K562 (cell line): ENCODE measurements around the gene PTPRM. TPM values are rescaled to one million over a fixed set of nuclear protein-coding genes. Genes with fewer than 3 reads are reported as not detected.

Experiments
- ATAC-seq: fragments of 200-7000 bp; cut with Tn5 transposase; 3 replicates; pipeline ENCODE4 v1.9.1; 2020; ENCODE audit warnings: moderate library complexity
- BruUV-seq: library from RNA; stranded (reverse); fragments of 400-500 nt; replicated peaks from 2 replicates; lab custom pipeline; 2021; lab: Mats Ljungman, UMichigan
- CTCF ChIA-PET: fragments of 300-600 bp; formaldehyde crosslinking; extraction: SDS; loops from one replicate; lab custom pipeline; 2021; ENCODE audit warnings: low intra/inter-chr PET ratio; lab: Yijun Ruan, JAX
- POLR2A ChIA-PET: fragments of 300-600, 350-650 bp; sonication (Branson Sonifier 250); formaldehyde crosslinking; extraction: SDS; loops from one replicate; lab custom pipeline; 2021; ENCODE audit warnings: antibody characterized with exemption, inconsistent platforms; lab: Yijun Ruan, JAX
- DNase-seq, 4 experiments: peaks; one replicate each; pipeline versions ENCODE4 v3.0.0 to v3.0.0-alpha.2; 2011 to 2018; ENCODE audit warnings: low spot score in 3 of 4, mixed read lengths in 3 of 4; ENCODE audit errors: extremely low read depth in 1 of 4
- FAIRE-seq: peaks from 2 replicates; lab custom pipeline; 2011; peaks lifted over from hg19 to GRCh38; lab: Jason Lieb, UNC
- H2AFZ ChIP-seq: 2 replicates; pipeline ENCODE4 v1.6.0; 2011; ENCODE audit warnings: low read depth, low read length, control low read depth, inconsistent platforms
- H3K27ac ChIP-seq: fragments of 200-600 bp; 3 replicates; pipeline ENCODE4 v1.8.0; 2011; ENCODE audit warnings: low read depth, mild to moderate bottlenecking, control low read depth, inconsistent platforms, low read length, moderate library complexity, mixed read lengths; ENCODE audit errors: extremely low read depth
- H3K27me3 ChIP-seq, 2 experiments: fragments of 300-600 bp in 1 of 2; 2 replicates in 1 of 2; 3 replicates in 1 of 2; pipeline versions ENCODE4 v1.6.0 to v1.8.0; 2011; ENCODE audit warnings: inconsistent platforms in 2 of 2, low read length in 2 of 2, mild to moderate bottlenecking in 1 of 2, mixed read lengths in 1 of 2, moderate library complexity in 1 of 2; ENCODE audit not compliant: control insufficient read depth in 2 of 2, insufficient read depth in 2 of 2
- H3K36me3 ChIP-seq: fragments of 300-600 bp; 3 replicates; pipeline ENCODE4 v1.8.0; 2011; ENCODE audit warnings: mild to moderate bottlenecking, low read length, inconsistent platforms; ENCODE audit not compliant: control insufficient read depth, insufficient read depth
- H3K4me1 ChIP-seq, 2 experiments: fragments of 200-600 bp in 1 of 2; replicated peaks in 1 of 2; 2 replicates in 1 of 2; 3 replicates in 1 of 2; pipeline versions ENCODE4 v1.5.1 to v1.8.0; 2011; ENCODE audit warnings: inconsistent platforms in 2 of 2, low read length in 2 of 2, mild to moderate bottlenecking in 1 of 2, mixed read lengths in 1 of 2, moderate library complexity in 1 of 2; ENCODE audit not compliant: control insufficient read depth in 2 of 2, insufficient read depth in 2 of 2
- H3K4me2 ChIP-seq: 2 replicates; pipeline ENCODE4 v1.6.1; 2011; ENCODE audit warnings: low read length, control low read depth, inconsistent platforms, mixed read lengths; ENCODE audit not compliant: insufficient read depth
- H3K4me3 ChIP-seq: fragments of 200-600 bp; sonication (generic), shearing (Covaris generic); 2 replicates; pipeline ENCODE4 v1.5.1; 2016; ENCODE audit warnings: control low read depth, inconsistent platforms
- H3K79me2 ChIP-seq: fragments of 200-600 bp; 3 replicates; pipeline ENCODE4 v1.8.0; 2011; ENCODE audit warnings: low read length, inconsistent platforms; ENCODE audit not compliant: control insufficient read depth, insufficient read depth
- H3K9ac ChIP-seq, 2 experiments: 2 replicates each; pipeline versions ENCODE4 v1.6.0 to v1.6.1; 2011; ENCODE audit warnings: low read depth in 2 of 2, low read length in 2 of 2, control low read depth in 1 of 2, inconsistent platforms in 1 of 2, mild to moderate bottlenecking in 1 of 2, mixed read lengths in 1 of 2; ENCODE audit not compliant: insufficient read depth in 1 of 2
- H3K9me1 ChIP-seq: one replicate; pipeline ENCODE4 v1.6.0; 2011; ENCODE audit warnings: inconsistent platforms, mild to moderate bottlenecking, low read length, moderate library complexity; ENCODE audit not compliant: control insufficient read depth, insufficient read depth
- H3K9me3 ChIP-seq: replicated peaks from 2 replicates; pipeline ENCODE4 v1.5.1; 2011; ENCODE audit warnings: low read depth, low read length, inconsistent platforms; ENCODE audit not compliant: control insufficient read depth, insufficient read depth
- H4K20me1 ChIP-seq: replicated peaks from 2 replicates; pipeline ENCODE4 v1.6.1; 2011; ENCODE audit warnings: low read length, inconsistent platforms, mixed read lengths; ENCODE audit not compliant: control insufficient read depth, insufficient read depth
- CREB1 ChIP-seq, 2 experiments: sonication (generic) in 1 of 2; formaldehyde crosslinking in 1 of 2; IDR thresholded peaks; 2 replicates each; pipeline versions ENCODE4 v1.6.1 to v1.8.0; 2012 to 2022; ENCODE audit warnings: inconsistent platforms in 1 of 2, mild to moderate bottlenecking in 1 of 2, missing genetic modification reagents in 1 of 2, moderate library complexity in 1 of 2
- ETS2 ChIP-seq: IDR thresholded peaks from 2 replicates; pipeline ENCODE4 v1.6.1; 2016; ENCODE audit warnings: borderline replicate concordance, missing genetic modification characterization, mild to moderate bottlenecking, moderate library complexity, missing compliant biosample characterization; ENCODE audit not compliant: poor library complexity, severe bottlenecking
- HNRNPK ChIP-seq: fragments of 200-400 bp; formaldehyde crosslinking; IDR thresholded peaks from one replicate; pipeline ENCODE4 v1.6.1; 2018; ENCODE audit warnings: mild to moderate bottlenecking, low read depth, low read length; ENCODE audit not compliant: poor library complexity, severe bottlenecking
- LCOR ChIP-seq: sonication (generic); formaldehyde crosslinking; IDR thresholded peaks from 2 replicates; pipeline ENCODE4 v1.8.0; 2022; ENCODE audit warnings: mild to moderate bottlenecking, missing genetic modification reagents
- MYBL2 ChIP-seq, 2 experiments: fragments of 450-650 bp in 1 of 2; sonication (generic) in 1 of 2; formaldehyde crosslinking in 1 of 2; IDR thresholded peaks; 2 replicates each; pipeline versions ENCODE4 v1.6.1 to v1.8.1; 2017 to 2022; ENCODE audit warnings: borderline replicate concordance in 1 of 2, inconsistent platforms in 1 of 2, low read depth in 1 of 2, mild to moderate bottlenecking in 1 of 2, missing genetic modification reagents in 1 of 2, moderate library complexity in 1 of 2
- ZNF134 ChIP-seq: fragments of 250-450 bp; sonication (Bioruptor Pico); conservative IDR thresholded peaks from 2 replicates; pipeline ENCODE4 v1.4.0; 2020
- ZNF780A ChIP-seq: fragments of 250-450 bp; sonication (Bioruptor Pico); IDR thresholded peaks from 2 replicates; pipeline ENCODE4 v1.5.0; 2021; ENCODE audit warnings: mild to moderate bottlenecking
- WGBS: fragments of 100-300 bp; shearing (Covaris generic); methylation state at CpG from one replicate; pipeline ENCODE4 v1.1.6; 2016; ENCODE audit warnings: low coverage, mixed read lengths; ENCODE audit not compliant: insufficient coverage; ENCODE audit errors: missing lambda C conversion rate; 5-methylcytosine and 5-hydroxymethylcytosine counted together
- in situ Hi-C: fragments of 300-500 bp; cut with MboI; formaldehyde crosslinking; loops from 4 replicates; pipeline ENCODE4 v1.15.0; 2018; ENCODE audit warnings: inconsistent platforms, mixed read lengths
- intact Hi-C: fragments of 100-400 bp; cut with micrococcal nuclease; formaldehyde crosslinking; loops from 2 replicates; pipeline ENCODE4 v1.14.2; 2022
- polyA plus RNA-seq, 8 experiments: library from polyadenylated mRNA; depleted of rRNA in 4 of 8; stranded (reverse) in 5 of 8; unstranded in 3 of 8; fragments of >200 nt; fragmentation: Nextera tagmentation in 2 of 8; fragmentation: Illumina TruSeq in 1 of 8; extraction: Ambion mirVana in 2 of 8; extraction: Trizol in 1 of 8; gene quantifications; 2 replicates each; pipeline versions ENCODE4 v1.2.1 to v1.2.3, GENCODE V29; 2011 to 2014; ENCODE audit warnings: inconsistent platforms in 1 of 8, missing spikeins in 1 of 8
- total RNA-seq, 7 experiments: library from RNA; depleted of rRNA in 6 of 7; stranded (reverse); fragments of >200 nt in 6 of 7; fragmentation: Illumina TruSeq in 2 of 7; extraction: Trizol in 2 of 7; gene quantifications; 2 replicates each; pipeline versions ENCODE4 v1.2.1 to v1.2.3, GENCODE V29; 2011 to 2021; ENCODE audit warnings: low replicate concordance in 1 of 7
- TF ChIP-seq, protein P1 (sequence below): fragments of 450-650 bp; formaldehyde crosslinking; IDR thresholded peaks from 2 replicates; pipeline ENCODE4 v1.4.0; 2020; ENCODE audit warnings: mild to moderate bottlenecking, mixed read lengths
- TF ChIP-seq, protein P2 (sequence below): sonication (generic); IDR thresholded peaks from 2 replicates; pipeline ENCODE4 v1.6.1; 2016

Gene PTPRM
- total and polyA plus RNA-seq, 9 of the 15 experiments (the other 6 are each of a cell fraction or from before 2014, with no cell fraction given): 0.03 to 0.16 (median 0.08) TPM; not detected in 3

DNA sequence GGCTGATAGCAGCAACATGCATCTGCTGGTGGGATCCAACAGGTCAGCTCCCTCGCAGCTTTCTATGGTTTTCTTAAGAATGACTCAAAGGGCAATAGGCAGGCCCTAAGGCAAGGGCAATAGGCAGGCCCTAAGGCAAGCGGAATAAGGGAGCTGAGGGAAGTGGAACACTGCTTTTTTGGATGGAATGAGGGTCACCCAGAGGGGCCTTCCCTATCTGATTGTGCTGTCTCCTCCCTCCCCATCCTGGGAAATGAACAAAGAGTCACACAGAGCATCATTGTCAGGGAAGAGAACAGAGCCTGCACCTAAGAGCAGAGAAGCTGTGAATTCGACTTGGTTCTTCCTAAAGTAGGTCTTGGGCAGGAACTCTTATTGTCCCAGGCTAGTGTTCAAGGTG lies 43.3 kb upstream of the PTPRM start (continued):
- TF ChIP-seq ETS2 (tag) (no peak), CREB1 (IDR thresholded peaks at IDR 0.05) (no peak), CREB1 (CRISPR knock-in tag; IDR thresholded peaks at IDR 0.05) (no peak), ZNF134 (CRISPR knock-in tag) (no peak), MYBL2 (IDR thresholded peaks at IDR 0.05; ENCODE audit: low read depth) (no peak), MYBL2 (CRISPR knock-in tag; IDR thresholded peaks at IDR 0.05; ENCODE audit: borderline replicate concordance) (no peak), HNRNPK (no peak)
- TF ChIP-seq, protein P1, sequence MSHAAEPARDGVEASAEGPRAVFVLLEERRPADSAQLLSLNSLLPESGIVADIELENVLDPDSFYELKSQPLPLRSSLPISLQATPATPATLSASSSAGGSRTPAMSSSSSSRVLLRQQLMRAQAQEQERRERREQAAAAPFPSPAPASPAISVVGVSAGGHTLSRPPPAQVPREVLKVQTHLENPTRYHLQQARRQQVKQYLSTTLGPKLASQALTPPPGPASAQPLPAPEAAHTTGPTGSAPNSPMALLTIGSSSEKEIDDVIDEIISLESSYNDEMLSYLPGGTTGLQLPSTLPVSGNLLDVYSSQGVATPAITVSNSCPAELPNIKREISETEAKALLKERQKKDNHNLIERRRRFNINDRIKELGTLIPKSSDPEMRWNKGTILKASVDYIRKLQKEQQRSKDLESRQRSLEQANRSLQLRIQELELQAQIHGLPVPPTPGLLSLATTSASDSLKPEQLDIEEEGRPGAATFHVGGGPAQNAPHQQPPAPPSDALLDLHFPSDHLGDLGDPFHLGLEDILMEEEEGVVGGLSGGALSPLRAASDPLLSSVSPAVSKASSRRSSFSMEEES (CRISPR knock-in tag): no peak
- TF ChIP-seq, protein P2, sequence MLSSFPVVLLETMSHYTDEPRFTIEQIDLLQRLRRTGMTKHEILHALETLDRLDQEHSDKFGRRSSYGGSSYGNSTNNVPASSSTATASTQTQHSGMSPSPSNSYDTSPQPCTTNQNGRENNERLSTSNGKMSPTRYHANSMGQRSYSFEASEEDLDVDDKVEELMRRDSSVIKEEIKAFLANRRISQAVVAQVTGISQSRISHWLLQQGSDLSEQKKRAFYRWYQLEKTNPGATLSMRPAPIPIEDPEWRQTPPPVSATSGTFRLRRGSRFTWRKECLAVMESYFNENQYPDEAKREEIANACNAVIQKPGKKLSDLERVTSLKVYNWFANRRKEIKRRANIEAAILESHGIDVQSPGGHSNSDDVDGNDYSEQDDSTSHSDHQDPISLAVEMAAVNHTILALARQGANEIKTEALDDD: no peak

DNA sequence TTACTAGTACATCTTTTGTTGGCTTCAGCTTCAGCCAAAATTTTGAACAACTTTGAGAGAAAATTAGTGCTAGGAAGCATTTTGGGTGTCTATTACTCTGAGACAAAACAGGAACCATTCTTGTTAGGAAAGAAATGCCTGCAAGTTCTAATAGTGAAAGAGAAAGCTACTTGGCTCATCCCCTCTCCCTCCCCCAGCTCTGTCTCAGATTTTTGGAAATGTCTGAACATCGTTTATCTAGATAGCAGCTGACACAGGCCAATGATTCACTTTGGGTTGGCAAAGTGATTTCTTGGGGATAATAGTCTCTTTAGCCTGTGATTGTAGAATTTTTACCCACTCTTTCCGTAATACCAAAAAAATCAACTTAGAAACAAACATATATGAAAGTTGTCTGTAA lies 42.3 kb upstream of the PTPRM start:
- no peaks in the 10 kb centered on the region for H3K9me3 ChIP-seq
- no peak overlapping the region for H3K27ac ChIP-seq
- H3K27me3 ChIP-seq: peaks cover 0 to 15% of the 10 kb centered on the region in 2 experiments; a peak in 3 of 5 replicates
- no peak for DNase-seq
- no peaks in the 10 kb centered on the region for H3K4me1 ChIP-seq
- no peaks in the 10 kb centered on the region for H3K36me3 ChIP-seq
- no peak overlapping the region for H2AFZ ChIP-seq
- intact Hi-C loops: no loop called here
- H3K79me2 ChIP-seq: no peaks in the 10 kb centered on the region
- ChIA-PET CTCF (no interaction called here), POLR2A (interaction anchor here (0.6 kb wide), 1 partner anchor 534 kb away, joined by 3 read pairs; no protein-coding TSS in a partner anchor)
- H3K4me2 ChIP-seq: no peak overlapping the region
- no peak for FAIRE-seq
- no peaks in the 10 kb centered on the region for H4K20me1 ChIP-seq
- no TSS peak for BruUV-seq
- WGBS: 0% methylated on average over 2 of the region's 2 CpGs
- in situ Hi-C loops: no loop called here
- no peak for ATAC-seq
- no peak overlapping the region for H3K9ac ChIP-seq
- H3K9me1 ChIP-seq: no peaks in the 10 kb centered on the region
- TF ChIP-seq LCOR (CRISPR knock-in tag): no peak
- TF ChIP-seq ZNF780A (CRISPR knock-in tag): no peak
- H3K4me3 ChIP-seq: no peak overlapping the region
